ENCODE data around the gene IP6K3.

IP6K3 gene, protein sequence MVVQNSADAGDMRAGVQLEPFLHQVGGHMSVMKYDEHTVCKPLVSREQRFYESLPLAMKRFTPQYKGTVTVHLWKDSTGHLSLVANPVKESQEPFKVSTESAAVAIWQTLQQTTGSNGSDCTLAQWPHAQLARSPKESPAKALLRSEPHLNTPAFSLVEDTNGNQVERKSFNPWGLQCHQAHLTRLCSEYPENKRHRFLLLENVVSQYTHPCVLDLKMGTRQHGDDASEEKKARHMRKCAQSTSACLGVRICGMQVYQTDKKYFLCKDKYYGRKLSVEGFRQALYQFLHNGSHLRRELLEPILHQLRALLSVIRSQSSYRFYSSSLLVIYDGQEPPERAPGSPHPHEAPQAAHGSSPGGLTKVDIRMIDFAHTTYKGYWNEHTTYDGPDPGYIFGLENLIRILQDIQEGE

DNA sequence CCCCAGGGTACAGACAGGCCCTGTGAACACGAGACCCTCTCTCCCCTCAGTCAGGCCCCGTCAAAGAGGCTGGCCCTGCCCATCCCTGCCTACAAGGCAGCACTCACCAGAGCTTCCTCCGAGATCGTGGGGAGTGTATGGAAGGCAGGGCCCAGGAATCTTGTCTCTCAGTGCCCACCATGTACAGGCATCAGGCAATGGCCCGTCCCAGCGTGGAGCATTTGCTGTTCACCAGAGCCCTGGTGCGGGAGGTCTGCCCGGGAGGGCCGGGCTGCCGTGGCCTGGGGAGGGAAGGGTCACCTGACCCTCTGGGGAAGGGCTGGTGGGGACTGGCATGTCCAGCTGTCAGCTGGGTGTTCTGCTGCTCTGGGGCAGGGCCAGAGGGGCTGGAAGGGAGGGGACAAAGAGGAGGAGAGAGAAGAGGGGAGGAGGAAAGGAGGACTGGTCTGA lies at the start of gene IP6K3:
IP6K3 (minus strand) TSS at position 255 of the 450 bp plus-strand sequence. CDS start 11,429 bp downstream, outside the sequence.
- no peak for DNase-seq (ENCODE audit: low spot score)

DNA sequence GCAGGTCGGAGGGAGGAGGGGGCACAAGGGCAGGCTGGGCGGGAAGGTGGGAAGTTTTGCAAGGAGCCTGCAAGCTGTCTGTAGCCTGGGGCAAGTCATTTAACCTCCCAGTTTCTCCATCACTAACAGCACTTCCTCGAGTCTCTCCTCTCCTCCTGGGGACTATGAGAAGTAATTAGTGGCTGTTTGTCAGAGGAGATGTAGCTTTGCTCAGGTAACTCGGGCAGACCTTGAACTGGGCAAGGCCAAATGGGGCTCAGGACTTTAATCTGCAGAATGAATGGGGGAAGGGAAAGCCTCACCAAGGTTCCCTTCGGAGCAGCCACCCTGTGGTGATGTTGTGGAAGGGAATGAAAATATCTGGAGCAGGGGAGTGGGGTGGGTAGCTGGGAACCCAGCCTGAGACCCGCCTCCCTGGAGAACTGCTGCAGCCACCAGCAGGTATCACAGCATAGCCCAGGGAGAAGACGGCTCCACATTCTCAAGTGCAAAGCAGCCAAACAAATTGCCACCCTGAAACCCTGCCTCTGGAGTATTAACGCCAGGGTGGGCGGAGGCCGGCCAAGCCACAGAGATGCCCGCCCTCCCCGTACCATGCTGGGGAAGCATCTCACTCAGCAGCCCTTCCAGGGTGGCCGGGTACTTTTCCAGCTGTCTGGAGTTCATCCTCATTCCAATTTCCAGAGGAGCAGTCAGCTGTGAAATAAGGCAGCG lies 48.4 kb upstream of the IP6K3 start:
- no peak for DNase-seq (ENCODE audit: low spot score)

DNA sequence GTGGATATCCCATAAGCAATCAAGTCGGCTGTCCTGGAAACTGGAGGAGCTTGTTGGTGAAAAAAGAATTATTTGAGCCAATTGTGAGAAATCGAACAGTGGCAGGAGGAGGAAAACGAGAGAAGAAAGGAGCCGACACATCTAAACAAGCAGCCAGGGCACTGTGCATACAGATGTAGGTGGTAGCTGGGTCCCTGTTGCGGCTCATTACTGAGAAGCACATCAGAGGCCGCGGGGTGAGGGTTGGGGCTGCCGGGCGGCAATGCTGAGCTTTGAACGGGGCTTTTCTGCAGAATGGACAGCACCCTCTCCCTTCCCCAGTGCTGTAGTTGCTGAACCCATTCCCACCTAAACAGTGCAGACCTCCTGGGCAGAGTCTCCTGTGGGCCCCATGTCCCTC lies 46.3 kb upstream of the IP6K3 start:
- DNase-seq (ENCODE audit: low spot score): no peak

DNA sequence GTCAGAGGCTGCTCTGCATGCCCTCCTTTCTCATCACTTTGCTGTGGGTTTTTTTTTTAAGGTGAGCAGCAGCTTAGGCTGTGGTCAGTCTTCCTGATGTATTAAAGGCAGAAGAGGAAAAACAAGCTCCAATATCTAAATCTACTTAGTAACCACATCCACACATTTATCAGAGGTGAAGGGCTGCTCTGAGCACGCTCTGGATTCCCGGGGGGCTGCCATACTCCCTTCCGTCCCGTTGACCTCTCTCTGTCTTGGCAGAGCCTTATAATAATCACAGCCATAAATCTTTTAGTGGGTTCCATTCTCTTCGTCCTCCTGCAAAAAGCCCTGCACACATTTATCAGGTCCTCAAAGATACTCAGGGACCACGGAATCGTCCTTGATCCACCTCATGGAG lies 44.9 kb upstream of the IP6K3 start:
- DNase-seq (ENCODE audit: low spot score): no peak

DNA sequence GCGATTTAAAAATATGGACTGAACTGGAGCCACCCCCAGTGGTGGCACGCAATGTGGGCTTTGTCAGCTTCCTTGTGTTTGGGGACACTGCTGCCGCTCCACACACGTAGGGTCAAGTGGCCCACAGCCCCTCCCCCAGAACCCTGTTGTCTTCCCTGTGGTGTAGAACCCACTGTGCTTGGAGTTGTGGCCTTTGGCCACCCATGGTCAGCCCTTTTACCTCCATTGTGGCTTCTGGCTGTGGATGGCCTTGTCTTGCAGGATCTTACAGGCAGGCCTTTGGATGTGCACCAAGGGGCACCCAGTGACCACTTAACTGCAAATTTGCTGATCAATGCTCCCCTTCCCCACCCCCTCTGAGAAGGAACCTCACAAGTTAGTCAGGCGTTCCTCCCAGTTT lies 44.2 kb upstream of the IP6K3 start:
- DNase-seq (ENCODE audit: low spot score): no peak

DNA sequence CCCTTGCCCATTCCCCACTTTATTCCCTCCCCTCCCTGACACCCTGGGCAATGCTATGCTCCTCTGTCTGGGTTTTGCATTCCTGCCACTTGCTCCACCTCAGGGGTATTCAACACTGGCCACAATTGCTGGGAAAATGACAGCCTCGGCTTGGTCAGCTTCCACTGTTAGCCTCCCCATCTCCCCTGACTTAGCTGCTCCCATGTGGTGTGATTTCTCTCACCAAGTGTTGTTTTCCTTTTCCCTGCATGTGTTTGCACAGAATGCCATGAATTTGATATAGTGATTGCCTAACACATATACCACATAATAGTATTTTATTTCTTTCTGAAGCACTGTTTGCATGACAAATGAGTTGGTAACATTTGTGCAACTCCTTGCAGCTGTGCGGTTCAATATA lies 43.7 kb upstream of the IP6K3 start:
- no peak for DNase-seq (ENCODE audit: low spot score)

DNA sequence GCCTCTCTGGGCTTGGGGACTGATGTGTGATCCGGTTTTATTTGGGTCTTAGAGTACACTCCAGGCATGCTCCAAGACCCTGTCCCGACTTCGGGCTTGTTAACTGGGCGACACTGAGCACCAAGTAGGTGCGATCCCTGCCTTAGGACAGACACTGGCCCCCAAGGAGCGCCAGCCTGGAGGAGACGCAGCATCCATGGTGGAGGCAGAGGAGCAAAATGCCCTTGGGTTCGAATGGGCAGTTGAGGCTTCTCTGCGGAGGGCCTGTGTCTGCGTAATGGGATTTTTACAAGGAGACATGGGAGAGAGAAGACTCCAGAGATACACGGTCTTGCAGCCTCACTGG lies 42.8 kb upstream of the IP6K3 start:
- no peak for DNase-seq (ENCODE audit: low spot score)

DNA sequence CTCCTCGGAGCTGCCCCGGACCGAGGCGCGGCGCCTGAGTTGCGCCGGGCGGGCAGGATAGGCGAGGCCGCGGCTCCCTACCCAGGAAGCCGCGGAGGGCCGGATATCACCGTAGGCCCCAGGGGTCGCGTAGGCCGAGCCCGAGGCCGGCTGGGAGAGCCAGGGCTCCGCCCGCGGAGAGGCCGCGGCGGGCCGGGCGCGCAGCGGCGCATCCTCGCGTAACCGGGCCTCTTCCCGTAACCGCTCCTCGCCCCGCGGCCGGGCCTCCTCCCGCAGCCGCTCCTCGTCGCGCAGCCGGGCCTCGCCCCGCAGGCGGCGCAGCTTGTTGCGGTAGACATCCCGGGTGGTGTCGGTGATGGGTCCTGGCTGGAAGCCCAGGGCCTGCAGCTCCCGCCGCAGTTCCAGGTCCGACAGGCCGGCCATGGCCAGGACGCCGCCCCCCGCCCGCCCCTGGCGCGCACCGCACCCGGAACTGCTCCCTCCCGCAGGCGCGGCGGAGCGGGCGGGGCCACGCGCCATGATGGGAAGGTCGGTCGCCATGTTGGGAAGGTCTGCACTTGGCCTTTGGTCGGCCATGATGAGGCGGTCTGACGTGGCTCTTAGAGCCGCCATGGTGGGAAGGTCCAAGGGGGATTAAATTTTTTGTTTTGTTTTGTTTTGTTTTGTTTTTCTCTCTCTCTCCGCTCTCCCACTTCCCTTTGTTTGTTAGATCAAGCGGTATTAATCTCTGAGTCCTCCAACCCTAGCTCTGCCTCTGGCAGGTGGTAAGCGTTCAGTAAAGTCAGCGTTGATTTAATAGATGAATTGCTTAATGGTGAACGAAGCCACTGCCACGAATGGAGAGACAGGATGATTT lies 42.2 kb upstream of the IP6K3 start, which contains the start of gene LEMD2:
LEMD2 (minus strand) TSS at position 437 of the 856 bp plus-strand sequence; CDS start at position 423, 14 bp downstream.
- DNase-seq (ENCODE audit: low spot score): peak; percentile 98

DNA sequence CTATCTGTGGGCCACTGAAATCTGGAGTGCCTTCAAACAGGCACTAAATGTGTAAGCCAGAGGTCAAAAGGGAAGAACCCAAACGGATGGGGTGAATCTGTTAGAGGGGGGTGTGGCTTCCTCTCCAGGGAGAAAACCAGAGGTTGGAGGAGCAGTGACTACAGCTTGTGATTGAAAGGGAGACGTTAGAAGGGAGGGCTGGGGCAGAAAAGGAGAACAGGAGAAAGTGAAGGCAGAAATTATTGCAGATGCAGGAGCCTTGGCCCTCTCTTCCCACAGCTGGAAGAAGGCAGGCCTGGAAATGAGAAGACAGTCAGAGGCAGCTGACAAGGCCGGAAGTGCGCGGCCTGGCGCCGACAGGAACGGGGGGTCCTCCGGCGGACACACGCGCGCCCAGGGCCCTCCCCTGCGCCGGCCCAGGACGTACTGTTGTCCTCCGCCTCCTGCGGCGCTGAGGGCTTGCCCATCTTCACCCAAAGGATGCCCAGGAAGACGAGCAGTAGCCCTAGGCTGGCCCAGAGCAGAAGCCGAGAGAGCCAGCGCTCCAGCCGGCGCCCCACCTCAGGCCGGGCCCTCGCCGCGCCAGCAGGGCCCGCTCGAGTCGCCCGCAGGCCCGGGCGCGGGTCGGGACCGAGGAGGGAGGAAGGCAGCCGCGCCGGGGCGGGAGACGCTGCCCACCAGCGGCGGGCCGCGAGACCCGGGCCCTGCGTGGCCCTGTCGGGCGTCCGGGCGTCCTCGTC lies 41.4 kb upstream of the IP6K3 start:
- peak; percentile 81 for DNase-seq (ENCODE audit: low spot score)

DNA sequence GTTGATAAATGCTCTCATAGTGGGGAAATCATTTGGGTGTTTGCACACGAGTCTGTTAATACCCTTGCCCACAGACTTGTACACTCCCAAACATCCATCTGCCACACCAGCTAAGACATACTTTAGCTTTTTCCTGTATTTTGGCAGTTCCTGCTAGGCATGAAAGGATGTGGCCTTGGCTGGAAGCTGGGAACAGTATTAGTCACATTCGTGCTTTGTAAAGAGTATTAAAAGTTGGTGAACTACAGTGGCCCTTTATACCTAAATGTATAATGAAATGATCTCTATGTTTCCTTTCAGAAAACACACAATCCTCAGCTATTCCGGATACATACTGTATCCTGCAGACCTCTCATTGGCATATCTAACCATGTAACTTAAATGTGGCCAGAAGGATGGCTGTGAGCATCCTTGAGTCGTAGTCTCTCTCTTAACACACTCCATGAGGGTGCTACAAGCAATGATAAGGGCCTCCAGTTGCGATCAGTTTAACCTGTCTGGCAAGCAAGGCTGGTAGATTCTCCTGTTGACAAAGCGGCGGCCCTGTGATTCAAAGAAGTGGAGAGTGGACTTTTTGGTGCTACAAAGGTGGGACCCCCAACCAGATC lies 40.7 kb upstream of the IP6K3 start:
- no peak for DNase-seq (ENCODE audit: low spot score)

DNA sequence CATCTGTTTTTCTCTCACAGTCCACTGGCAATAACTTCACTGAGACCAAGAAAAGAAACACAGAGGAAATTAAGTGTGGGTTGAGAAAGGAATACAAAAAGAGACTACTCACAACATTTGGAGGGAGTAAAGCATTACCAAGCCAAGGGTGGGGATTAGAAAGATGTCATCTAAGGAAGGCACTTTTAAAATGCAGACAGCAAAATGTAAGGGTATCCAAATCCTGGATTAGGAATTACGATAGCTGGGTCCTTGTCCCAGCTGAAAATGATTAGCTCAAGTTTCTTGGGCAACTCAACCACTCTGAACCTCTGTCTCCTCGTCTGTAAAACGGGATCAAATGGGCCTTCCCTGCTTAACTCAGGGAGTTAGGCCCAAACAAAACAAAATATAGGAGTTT lies 40.0 kb upstream of the IP6K3 start:
- no peak for DNase-seq (ENCODE audit: low spot score)

DNA sequence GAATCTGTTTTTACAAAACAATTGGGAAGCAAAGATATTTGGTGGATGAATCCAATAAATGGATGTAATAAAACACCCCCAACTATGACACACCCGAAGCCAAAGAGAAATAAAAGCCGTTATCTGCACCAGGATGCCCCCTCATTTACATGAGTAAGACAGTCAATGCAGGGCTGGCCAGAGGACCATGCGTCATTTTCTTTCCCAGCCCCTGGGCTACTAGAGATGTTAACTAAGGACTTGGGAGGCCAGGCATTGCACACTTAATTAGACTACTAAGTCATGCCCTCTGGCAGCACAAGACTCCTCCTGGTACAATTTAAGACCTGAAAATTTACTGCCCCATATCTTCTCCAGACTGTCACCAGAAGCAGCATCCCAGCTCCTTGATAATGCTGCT lies 39.1 kb upstream of the IP6K3 start:
- no peak for DNase-seq (ENCODE audit: low spot score)

DNA sequence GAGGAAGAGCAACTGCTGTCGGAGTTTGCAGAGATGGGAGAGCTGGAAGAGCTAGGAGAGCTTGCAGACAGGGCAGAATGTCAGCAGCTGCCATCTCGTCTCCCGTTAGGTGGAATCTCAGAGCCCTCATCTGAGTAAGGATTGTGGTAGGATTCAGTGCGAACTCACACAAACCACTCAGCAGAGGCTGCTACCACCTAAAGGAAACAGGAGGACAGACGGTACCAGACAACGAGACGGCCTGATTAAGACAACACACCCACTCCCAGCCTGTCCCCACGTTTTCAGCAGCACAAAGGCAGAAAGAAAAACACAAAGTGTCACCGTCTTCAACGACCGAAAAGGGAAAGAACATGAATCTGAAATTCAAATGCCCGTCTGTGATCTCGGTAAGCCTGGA lies 38.1 kb upstream of the IP6K3 start:
- no peak for DNase-seq (ENCODE audit: low spot score)

DNA sequence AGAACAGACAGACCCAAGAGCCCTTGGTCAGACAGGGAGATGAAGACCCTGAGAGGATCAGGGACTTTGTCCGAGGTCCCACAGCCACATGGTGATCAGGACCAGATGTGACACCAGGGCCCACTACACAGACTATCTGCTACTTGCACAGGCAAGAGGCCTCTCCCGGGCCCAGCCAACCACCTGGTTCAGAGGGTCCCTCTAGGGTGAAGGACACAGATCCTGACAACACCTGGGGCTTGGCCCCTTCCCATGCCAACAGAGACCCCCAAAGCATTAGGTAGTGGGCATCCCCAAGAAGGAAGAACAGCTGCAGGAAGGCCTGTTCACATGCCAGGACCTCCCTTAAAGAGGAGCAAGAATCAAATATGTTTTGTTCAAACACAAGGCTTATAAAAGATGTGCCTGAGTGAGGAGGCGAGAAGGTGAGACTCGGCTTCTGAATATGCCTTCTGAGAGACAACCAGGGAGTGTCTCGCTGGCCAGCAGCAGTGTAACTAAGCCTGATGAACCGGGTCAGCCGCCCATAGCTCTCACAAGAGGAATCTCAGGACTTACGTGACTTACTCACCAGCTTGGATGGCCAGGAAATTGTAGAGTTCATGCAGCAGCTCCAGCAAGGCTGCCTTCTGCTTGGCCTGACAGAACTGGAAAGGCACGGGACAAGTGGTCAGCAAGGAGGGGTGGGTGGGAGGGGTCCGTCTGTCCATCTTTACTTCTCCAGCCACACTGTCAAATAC lies 37.2 kb upstream of the IP6K3 start:
- DNase-seq (ENCODE audit: low spot score): no peak

DNA sequence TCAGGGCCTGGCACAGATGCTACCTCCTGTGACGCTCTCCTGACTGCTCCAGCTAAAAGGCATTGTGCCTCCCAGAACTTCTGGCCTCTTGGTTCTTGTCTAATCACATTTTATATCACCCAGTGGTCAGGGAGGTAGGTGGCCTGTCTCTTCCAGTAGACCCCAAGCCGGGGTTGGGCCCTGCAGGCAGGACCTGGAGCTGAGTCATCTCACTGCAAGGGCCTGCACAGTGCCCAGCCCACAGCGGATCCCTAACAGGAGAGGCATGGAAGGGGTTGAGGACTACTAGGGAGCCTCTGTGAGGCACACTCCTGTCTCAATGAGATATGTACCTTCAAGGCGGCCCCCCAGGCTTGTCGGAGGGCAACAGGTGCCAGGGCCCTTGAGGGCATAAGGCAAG lies 35.9 kb upstream of the IP6K3 start:
- DNase-seq (ENCODE audit: low spot score): no peak

DNA sequence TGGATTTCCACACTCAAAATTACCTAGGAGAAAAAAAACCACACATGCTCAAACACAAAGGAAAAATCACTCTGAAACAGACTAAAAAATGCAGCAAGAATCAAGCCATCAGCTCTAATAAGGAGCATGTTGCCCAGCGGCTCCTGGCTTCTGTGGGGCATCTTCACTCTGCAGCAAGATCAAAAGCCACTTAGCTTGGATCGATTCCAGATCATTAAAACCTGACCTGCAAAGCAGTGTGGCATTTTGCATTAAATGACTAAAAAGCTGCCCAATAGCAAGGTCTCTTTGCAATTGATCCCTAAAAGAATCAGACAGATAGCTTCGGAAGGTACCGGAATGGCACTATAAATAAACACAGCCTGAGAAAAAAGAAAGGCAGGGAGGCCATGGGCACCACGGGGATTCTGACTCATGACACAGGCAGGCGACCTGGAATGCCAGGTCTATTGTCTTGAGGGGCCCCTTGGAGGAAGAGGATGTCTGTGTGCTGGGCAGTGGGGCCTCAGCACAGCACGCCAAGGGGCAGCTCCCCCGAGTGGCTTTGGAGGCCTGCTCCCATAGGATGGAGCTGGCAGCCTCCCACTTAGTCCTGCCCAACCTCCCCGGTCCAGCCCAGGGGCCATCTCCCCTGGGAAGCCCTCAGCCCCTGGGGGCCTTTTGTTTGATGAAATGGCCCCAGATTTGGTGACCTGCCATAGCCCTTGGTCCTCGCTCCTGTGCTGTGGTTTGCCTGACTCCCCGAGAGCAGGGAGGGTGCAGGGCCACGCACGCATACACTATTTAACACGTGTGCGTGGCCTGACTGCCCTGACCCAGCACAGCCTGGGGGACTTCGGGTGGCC lies 34.6 kb upstream of the IP6K3 start:
- DNase-seq (ENCODE audit: low spot score): no peak

DNA sequence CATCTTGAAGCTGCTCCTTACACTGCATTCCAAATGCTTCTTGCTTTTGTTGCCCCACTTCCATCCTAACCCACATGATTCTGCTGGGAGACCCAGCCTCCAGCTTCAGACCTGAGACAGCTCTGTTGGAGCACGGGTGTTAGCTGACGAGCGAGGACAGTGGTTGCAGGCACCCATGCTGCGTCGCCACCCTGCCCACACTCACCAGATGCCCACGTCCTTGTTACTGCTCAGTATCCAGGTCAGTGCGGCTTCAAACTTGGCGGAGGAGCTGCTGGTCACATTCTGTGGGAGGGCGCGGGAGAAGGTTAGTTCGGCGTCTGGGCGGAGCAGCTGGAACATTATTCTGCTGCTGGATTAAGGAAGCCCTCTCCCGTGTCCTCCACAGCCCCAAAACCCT lies 33.2 kb upstream of the IP6K3 start:
- DNase-seq (ENCODE audit: low spot score): no peak

DNA sequence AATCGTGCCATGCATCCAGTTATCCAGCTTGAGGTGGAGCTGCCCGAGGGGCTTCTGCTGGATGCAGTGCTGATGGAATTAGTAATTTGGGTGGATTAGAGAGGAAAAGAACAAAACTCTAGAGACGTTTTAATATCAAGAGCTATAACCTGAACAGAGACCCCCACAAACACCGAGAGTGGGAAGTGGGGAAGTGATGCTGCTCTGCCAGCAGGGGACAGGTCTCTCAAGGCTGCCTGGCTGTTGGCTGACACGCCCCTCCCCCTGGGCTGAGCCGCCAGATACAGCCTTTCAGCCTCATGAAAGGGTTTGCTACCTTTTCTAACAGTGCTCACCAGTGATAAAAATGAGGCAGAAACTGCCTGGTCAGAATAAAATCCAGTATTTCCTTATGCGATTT lies 32.6 kb upstream of the IP6K3 start:
- peak; percentile 65 for DNase-seq (ENCODE audit: low spot score)

DNA sequence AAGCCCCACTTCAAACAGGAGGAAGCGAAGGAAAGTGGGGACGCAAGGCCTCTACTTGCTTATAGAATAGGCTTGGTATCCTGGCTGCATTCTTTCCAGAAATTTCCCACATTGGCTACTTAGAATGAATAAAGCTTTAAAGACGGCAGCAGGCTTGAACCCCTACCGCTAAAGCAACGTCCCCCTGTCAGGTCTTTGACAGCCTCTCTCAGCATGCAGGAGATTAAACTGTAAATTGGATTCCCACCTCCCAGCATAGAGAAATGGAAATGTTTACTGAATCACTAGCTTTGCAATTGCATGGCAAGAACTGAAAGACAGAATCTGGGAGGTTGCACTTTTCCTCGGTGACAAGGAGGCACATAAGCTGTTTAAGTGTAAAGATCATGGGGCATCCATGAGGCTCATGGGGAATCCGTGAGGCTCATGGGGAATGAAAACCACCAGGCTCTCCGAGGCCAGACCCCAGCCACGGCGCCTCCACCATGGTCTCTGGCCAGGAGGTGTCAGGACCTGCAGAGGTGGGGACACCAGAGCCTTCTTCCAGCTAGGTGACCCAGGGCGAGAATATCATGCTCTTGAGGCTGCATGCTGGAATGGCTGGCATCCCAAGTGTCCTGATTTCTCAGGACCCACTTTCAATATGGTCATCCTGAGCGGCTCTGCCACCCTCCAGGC lies 31.9 kb upstream of the IP6K3 start:
- DNase-seq (ENCODE audit: low spot score): no peak

All from D341Med (cell line).